ENCODE results near the gene CACNA1B. TPM values are rescaled to one million over a fixed set of nuclear protein-coding genes. Genes with fewer than 3 reads are reported as not detected.

Gene CACNA1B
- total RNA-seq, 1 experiment from 2014 or later: 1.7 TPM

DNA sequence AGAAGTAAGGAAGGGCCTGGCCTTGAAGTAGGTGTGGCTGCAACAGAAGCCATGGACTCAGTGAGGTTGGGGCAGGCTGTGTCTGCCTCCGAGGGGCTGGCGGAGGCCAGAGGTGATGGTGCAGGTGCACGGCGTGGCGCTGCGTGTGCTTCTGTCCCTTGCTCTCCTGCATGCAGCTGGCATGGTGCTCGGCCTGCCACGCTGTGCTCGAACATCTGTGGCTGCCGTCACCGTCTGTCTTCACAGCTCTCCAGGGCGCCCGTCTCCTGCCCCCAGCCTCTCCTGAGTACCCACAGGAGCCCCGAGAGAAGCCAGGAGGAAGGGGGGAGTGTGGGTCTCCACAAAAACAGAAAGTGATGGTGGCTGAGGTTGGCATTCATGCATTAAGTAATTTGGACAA lies 193.7 kb downstream of the CACNA1B start:
- H3K79me2 ChIP-seq (ENCODE audit: insufficient read depth, low read length): no peaks in the 10 kb centered on the region
- no peaks in the 10 kb centered on the region for H3K27me3 ChIP-seq (ENCODE audit: insufficient read depth, low read length)
- H3K4me3 ChIP-seq (replicated peaks in 1 of 2; ENCODE audit: low read depth in 1 of 2, low read length in 2 of 2): no peak overlapping the region
- BruUV-seq (replicated peaks): no TSS peak
- no peaks in the 10 kb centered on the region for H3K4me1 ChIP-seq (ENCODE audit: control insufficient read depth in 1 of 2, insufficient read depth in 2 of 2, low read length in 2 of 2)
- POLR2A ChIA-PET: no interaction called here
- no peak overlapping the region for H3K4me2 ChIP-seq (ENCODE audit: low read length)
- H3K9ac ChIP-seq (ENCODE audit: low read length): no peak overlapping the region
- TF ChIP-seq JUND (IDR thresholded peaks at IDR 0.05) (no peak), TCF7L2 (IDR thresholded peaks at IDR 0.05; ENCODE audit: borderline replicate concordance, extremely low read depth, insufficient read depth, insufficient read length) (no peak), RAD21 (IDR thresholded peaks at IDR 0.05; ENCODE audit: low read depth) (no peak), CTCF (IDR thresholded peaks at IDR 0.05 in 2 of 3, conservative IDR thresholded peaks at IDR 0.05 in 1 of 3; ENCODE audit: borderline replicate concordance in 1 of 3, insufficient read depth in 1 of 3, low read depth in 2 of 3, low read length in 2 of 3) (no peak), CEBPB (IDR thresholded peaks at IDR 0.05; ENCODE audit: low read depth) (no peak), POLR2A (IDR thresholded peaks at IDR 0.05; ENCODE audit: borderline replicate concordance, extremely low read depth, insufficient read depth, insufficient read length) (no peak), EGR1 (IDR thresholded peaks at IDR 0.05; ENCODE audit: low read depth) (no peak), SRF (IDR thresholded peaks at IDR 0.05; ENCODE audit: low read depth) (no peak), POLR2AphosphoS5 (IDR thresholded peaks at IDR 0.05; ENCODE audit: low read depth, low read length) (no peak), FOSL1 (IDR thresholded peaks at IDR 0.05; ENCODE audit: low read depth) (no peak), CBX3 (IDR thresholded peaks at IDR 0.05; ENCODE audit: low read depth) (no peak), EZH2phosphoT487 (IDR thresholded peaks at IDR 0.05; ENCODE audit: borderline replicate concordance) (no peak), SP1 (IDR thresholded peaks at IDR 0.05; ENCODE audit: low read depth) (no peak), ELF1 (IDR thresholded peaks at IDR 0.05; ENCODE audit: borderline replicate concordance, low read depth) (no peak), REST (IDR thresholded peaks at IDR 0.05; ENCODE audit: low read depth) (no peak), ZFX (IDR thresholded peaks at IDR 0.05) (no peak)
- TF ChIP-seq, protein P1, sequence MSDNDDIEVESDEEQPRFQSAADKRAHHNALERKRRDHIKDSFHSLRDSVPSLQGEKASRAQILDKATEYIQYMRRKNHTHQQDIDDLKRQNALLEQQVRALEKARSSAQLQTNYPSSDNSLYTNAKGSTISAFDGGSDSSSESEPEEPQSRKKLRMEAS (IDR thresholded peaks at IDR 0.05): no peak
- TF ChIP-seq, protein P2, sequence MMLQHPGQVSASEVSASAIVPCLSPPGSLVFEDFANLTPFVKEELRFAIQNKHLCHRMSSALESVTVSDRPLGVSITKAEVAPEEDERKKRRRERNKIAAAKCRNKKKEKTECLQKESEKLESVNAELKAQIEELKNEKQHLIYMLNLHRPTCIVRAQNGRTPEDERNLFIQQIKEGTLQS (IDR thresholded peaks at IDR 0.05): no peak
- RAD21 ChIA-PET (ENCODE audit: low non-redundant PET in 1 of 2, low total read pairs in 2 of 2, uncharacterized antibody in 2 of 2, unreplicated experiment in 2 of 2): no interaction called here
- no peaks in the 10 kb centered on the region for H4K20me1 ChIP-seq (ENCODE audit: insufficient read depth)
- ATAC-seq (no peak), DNase-seq (ENCODE audit: low read depth, low spot score) (no peak)
- intact Hi-C loops (cut with micrococcal nuclease): no loop called here
- no peak overlapping the region for H3K27ac ChIP-seq (ENCODE audit: low read depth, low read length)
- no peaks in the 10 kb centered on the region for H3K36me3 ChIP-seq (ENCODE audit: control insufficient read depth in 1 of 2, insufficient read depth in 2 of 2, low read length in 2 of 2)
- H2AFZ ChIP-seq (ENCODE audit: low read depth, low read length, poor library complexity, severe bottlenecking): no peak overlapping the region
- CTCF ChIA-PET: no interaction called here
- H3K9me3 ChIP-seq (ENCODE audit: control insufficient read depth in 1 of 2, insufficient read depth in 1 of 2, low read depth in 1 of 2, low read length in 2 of 2): no peaks in the 10 kb centered on the region
- no peaks in the 10 kb centered on the region for H3K9me2 ChIP-seq (ENCODE audit: insufficient read depth)
